ENCODE data around the gene GLRA1. TPM values are rescaled to one million over a fixed set of nuclear protein-coding genes. Genes with fewer than 3 reads are reported as not detected.

Gene GLRA1
- total RNA-seq, 1 experiment from 2014 or later = not detected

- DNase-seq (ENCODE audit: low read depth) = no peak
Observed at GRCh38 chr5:151773951-151774350, 150.7 kb downstream of the GLRA1 start.

GRCh38 chr5:151772846-151773561 lies 151.6 kb downstream of the GLRA1 start:
- DNase-seq (ENCODE audit: low read depth) = peak; percentile 42

Other genes starting within 250 kb of the GLRA1 start
- 2,339 and 3,437 TPM in 2 replicates for gene SPARC, start 237.9 kb downstream of the GLRA1 start, total RNA-seq (2014; rRNA removed; shearing (Covaris generic))
- gene ATOX1, start 166.2 kb downstream of the GLRA1 start, total RNA-seq (2014; rRNA removed; shearing (Covaris generic)) = 156 and 161 TPM in 2 replicates
- gene G3BP1, start 152.9 kb downstream of the GLRA1 start, total RNA-seq (2014; rRNA removed; shearing (Covaris generic)) = 122 and 129 TPM in 2 replicates

All from RPMI7951 (cell line).